NCI-H82 (cell line): Measurements from ENCODE around the gene ACAD11.

Source experiments
- DNase-seq: peaks from one replicate; lab custom pipeline; 2025; lab: John Stamatoyannopoulos, UW

The ACAD11 gene

GRCh38 chr3:132509506-132509905 is 150.1 kb downstream of the ACAD11 start:
- no peak for DNase-seq

GRCh38 chr3:132509096-132509495 is 150.5 kb downstream of the ACAD11 start:
- DNase-seq: no peak
